Heart left ventricle (tissue), 13 donors: ENCODE measurements around the gene WAC.
"Not testable (repeated sequence)": the region's sequence is repeated elsewhere in the genome, so short reads cannot be mapped to it uniquely, and the experiment has no call there.

ENCODE experiments used
- POLR2A ChIP-seq, 2 donors: fragments of 450-650 bp; IDR thresholded peaks; one replicate each; pipeline ENCODE4 v1.6.1; 2017; ENCODE audit warnings: antibody characterized with exemption in 2 of 2, mild to moderate bottlenecking in 2 of 2, moderate library complexity in 2 of 2
- TF ChIP-seq, protein P1 (sequence below), 12 donors: fragments of 200-600 bp; sonication (generic) in 4 of 12; IDR thresholded peaks; one replicate each; pipeline versions ENCODE4 v1.5.0 to v1.8.0; 2018 to 2022; ENCODE audit warnings: antibody characterized with exemption in 12 of 12, mild to moderate bottlenecking in 5 of 12
- donor health status: ischemic (EF 13 %, LVEDD 7.1; RV severe dilation, severe dysfunction).
- donor health status: DM: no; HTN: yes; CAD: no.
- donor health status: DM: no; HTN: no; CAD: no.
- donor health status: ischemic (EF 25% LVEDD 6.9; RV normal size, moderate dysfunction).
- donor health status: ischemic (EF 25% LVEDD 5.7; RV mildly dilated, moderate dysfunction).
- donor health status: ischemic (EF 35%, LVEDD 5.7; RV mildly dilated, moderate dysfunction).
- donor health status: nonischemic (EF 11% LVEDD 7.7; RV severe dilation, severe dysfunction).
- donor health status: DM: yes; HTN: yes; CAD: no.
- donor health status: PGD.
- donor health status: ischemic (EF 29% LVEDD 5.4; RV normal size, mild dysfunction).
- donor health status: nonischemic (EF 23%, LVEDD 6.1; RV moderate dilation, normal function).

DNA sequence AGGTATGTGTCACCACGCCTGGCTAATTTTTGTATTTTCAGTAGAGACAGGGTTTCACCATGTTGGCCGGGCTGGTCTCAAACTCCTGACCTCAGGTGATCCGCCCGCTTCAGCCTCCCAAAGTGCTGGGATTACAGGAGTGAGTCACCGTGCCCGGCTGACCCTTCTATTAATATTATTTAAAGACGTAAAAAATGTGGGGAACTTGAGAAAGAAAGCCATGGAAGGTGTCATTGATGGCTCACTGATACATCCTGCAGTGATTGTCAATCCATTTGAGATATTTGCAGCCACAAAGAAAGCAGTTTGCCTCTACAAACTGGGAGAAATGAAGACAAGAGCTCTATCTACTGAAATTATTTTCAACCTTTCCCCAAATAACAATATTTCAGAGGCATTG lies 125.9 kb downstream of the WAC start:
- TF ChIP-seq POLR2A (IDR thresholded peaks at IDR 0.05) = not testable (repeated sequence)
- TF ChIP-seq, protein P1, sequence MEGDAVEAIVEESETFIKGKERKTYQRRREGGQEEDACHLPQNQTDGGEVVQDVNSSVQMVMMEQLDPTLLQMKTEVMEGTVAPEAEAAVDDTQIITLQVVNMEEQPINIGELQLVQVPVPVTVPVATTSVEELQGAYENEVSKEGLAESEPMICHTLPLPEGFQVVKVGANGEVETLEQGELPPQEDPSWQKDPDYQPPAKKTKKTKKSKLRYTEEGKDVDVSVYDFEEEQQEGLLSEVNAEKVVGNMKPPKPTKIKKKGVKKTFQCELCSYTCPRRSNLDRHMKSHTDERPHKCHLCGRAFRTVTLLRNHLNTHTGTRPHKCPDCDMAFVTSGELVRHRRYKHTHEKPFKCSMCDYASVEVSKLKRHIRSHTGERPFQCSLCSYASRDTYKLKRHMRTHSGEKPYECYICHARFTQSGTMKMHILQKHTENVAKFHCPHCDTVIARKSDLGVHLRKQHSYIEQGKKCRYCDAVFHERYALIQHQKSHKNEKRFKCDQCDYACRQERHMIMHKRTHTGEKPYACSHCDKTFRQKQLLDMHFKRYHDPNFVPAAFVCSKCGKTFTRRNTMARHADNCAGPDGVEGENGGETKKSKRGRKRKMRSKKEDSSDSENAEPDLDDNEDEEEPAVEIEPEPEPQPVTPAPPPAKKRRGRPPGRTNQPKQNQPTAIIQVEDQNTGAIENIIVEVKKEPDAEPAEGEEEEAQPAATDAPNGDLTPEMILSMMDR (IDR thresholded peaks at IDR 0.05) = not testable (repeated sequence)
